ENCODE data around the gene MTNR1A. TPM values are rescaled to one million over a fixed set of nuclear protein-coding genes. Genes with fewer than 3 reads are reported as not detected.

MTNR1A gene
- total RNA-seq, 2 donors from 2014 or later, result not detected

DNA sequence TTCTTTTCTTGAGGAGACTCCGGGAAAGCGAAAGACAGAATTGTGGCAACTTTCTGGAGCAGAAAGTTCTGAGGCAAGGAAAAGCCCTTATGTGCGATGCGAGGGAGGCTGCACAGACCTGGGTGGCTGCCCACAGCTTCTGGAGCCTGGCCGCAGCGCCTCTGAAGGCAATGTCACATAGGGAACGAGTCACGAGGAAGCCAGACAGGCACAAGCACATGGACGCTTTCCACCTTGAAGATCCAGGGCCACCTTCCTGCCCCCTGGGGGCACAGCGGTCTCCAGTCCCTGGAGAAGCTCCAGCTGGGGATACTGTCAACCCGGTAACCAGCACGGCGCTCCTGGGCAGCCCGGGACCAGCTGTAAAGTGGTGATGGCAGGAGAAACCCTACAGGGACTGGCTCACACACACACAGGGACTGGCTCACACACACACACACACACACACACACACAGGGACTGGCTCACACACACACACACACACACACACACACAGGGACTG is 69.8 kb downstream of the MTNR1A start:
- no peak for DNase-seq (ENCODE audit: low spot score)

DNA sequence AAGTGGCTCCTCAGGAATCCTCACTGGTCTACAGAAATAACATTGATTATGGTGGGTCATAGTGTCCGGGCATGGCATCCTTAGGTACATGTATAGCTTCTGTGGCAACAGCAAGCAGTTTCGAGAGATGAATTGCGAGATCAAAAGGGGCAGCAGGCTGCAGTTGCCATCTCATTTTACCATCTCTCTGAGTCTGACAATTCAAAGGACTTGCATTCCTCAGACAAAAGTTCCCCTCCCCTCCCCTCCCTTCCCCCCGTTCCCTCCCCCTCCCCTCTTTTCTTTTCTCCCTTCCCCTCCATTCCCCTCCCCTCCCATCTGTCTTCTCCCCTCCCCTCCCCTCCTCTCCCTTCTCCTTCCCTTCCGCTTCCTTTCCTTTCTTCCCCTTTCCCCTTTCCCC is 70.2 kb downstream of the MTNR1A start:
- H3K4me3 ChIP-seq, result peak overlapping the region; percentile 66
- no peaks in the 10 kb centered on the region for H3K9me3 ChIP-seq
- DNase-seq (ENCODE audit: low spot score), result no peak
- H3K36me3 ChIP-seq, result no peaks in the 10 kb centered on the region
- H3K27me3 ChIP-seq (replicated peaks; ENCODE audit: insufficient read depth), result no peaks in the 10 kb centered on the region
- H3K27ac ChIP-seq, result no peak overlapping the region
- no peak for ATAC-seq (ENCODE audit: insufficient number of reproducible peaks, low FRiP score, low read depth)
- H3K4me1 ChIP-seq (ENCODE audit: control insufficient read depth in 1 of 2, low read depth in 2 of 2), result peaks cover 0 to 7% of the 10 kb centered on the region in 2 donors
- TF ChIP-seq, protein P1, sequence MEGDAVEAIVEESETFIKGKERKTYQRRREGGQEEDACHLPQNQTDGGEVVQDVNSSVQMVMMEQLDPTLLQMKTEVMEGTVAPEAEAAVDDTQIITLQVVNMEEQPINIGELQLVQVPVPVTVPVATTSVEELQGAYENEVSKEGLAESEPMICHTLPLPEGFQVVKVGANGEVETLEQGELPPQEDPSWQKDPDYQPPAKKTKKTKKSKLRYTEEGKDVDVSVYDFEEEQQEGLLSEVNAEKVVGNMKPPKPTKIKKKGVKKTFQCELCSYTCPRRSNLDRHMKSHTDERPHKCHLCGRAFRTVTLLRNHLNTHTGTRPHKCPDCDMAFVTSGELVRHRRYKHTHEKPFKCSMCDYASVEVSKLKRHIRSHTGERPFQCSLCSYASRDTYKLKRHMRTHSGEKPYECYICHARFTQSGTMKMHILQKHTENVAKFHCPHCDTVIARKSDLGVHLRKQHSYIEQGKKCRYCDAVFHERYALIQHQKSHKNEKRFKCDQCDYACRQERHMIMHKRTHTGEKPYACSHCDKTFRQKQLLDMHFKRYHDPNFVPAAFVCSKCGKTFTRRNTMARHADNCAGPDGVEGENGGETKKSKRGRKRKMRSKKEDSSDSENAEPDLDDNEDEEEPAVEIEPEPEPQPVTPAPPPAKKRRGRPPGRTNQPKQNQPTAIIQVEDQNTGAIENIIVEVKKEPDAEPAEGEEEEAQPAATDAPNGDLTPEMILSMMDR (IDR thresholded peaks at IDR 0.05), result no peak

More for the DNA sequence above, 69.8 kb downstream of the MTNR1A start:
- no peaks in the 10 kb centered on the region for H3K9me3 ChIP-seq
- no peak for ATAC-seq (ENCODE audit: insufficient number of reproducible peaks, low FRiP score, low read depth)
- no peaks in the 10 kb centered on the region for H3K27me3 ChIP-seq (replicated peaks; ENCODE audit: insufficient read depth)
- peaks cover 0 to 7% of the 10 kb centered on the region in 2 donors for H3K4me1 ChIP-seq (ENCODE audit: control insufficient read depth in 1 of 2, low read depth in 2 of 2)
- TF ChIP-seq, protein P1 (IDR thresholded peaks at IDR 0.05), result no peak
- H3K36me3 ChIP-seq, result no peaks in the 10 kb centered on the region
- peak overlapping the region; percentile 66 for H3K4me3 ChIP-seq
- H3K27ac ChIP-seq, result no peak overlapping the region

DNA sequence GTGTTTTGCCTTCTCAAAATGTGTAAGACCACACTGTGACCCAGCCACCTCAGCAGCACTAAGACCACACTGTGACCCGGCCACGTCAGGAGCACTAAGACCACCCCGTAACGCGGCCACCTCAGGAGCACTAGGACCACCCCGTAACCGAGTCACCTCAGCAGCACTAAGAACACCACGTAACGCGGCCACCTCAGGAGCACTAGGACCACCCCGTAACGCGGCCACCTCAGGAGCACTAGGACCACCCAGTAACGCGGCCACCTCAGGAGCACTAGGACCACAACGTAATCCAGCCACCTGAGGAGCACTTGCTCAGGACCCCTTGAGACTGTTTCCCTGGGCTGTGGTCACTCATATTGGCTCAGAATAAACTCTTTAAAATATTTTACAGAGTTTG is 71.7 kb downstream of the MTNR1A start:
- DNase-seq (ENCODE audit: low spot score), result no peak
- Histone ChIP-seq H3K4me1 (ENCODE audit: control insufficient read depth in 1 of 2, low read depth in 2 of 2) (peaks cover 0 to 7% of the 10 kb centered on the region in 2 donors), H3K36me3 (no peaks in the 10 kb centered on the region), H3K9me3 (no peaks in the 10 kb centered on the region), H3K4me3 (no peak overlapping the region), H3K27me3 (replicated peaks; ENCODE audit: insufficient read depth) (no peaks in the 10 kb centered on the region), H3K27ac (no peak overlapping the region)
- TF ChIP-seq, protein P1 (IDR thresholded peaks at IDR 0.05), result no peak
- no peak for ATAC-seq (ENCODE audit: insufficient number of reproducible peaks, low FRiP score, low read depth)

Other genes starting within 250 kb of the MTNR1A start
- gene FAT1, start 168.3 kb upstream of the MTNR1A start, total RNA-seq, result 100 to 1,000 TPM; 106 to 117 TPM